Fibroblast of upper back skin (primary cell): ENCODE data around the gene CLEC4C.
"Not testable (repeated sequence)": the region's sequence is repeated elsewhere in the genome, so short reads cannot be mapped to it uniquely, and the experiment has no call there.

Source experiments
- DNase-seq: peaks from one replicate; pipeline ENCODE4 v3.0.0-alpha.2; 2013

CLEC4C gene, protein sequence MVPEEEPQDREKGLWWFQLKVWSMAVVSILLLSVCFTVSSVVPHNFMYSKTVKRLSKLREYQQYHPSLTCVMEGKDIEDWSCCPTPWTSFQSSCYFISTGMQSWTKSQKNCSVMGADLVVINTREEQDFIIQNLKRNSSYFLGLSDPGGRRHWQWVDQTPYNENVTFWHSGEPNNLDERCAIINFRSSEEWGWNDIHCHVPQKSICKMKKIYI

DNA sequence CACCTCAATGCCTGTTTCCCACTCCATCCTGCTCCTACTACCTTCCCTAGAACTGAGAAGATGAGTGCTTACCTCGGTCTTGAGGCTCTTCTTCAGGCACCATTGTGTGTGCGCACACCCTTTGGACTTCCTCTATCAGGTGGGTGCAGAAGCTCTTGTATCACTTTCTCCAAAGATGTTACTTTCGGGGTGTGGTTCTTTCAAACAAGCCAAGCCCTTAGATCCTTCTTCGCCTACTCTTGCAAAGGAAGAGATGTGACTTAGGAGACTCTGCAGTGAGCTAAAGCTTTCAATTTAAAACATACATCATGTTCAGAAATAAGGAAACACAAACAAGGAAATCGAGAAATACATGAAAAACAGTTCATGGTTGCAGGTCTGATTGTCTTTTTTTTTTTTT lies at the start of gene CLEC4C:
Gene CLEC4C (minus strand): TSS at position 130 of the 400 bp plus-strand sequence. CDS start 27 bp downstream, at position 103.
- DNase-seq, result no peak

- no peak for DNase-seq
These were observed 46.0 kb upstream of the CLEC4C start for GRCh38 chr12:7793211-7793610.

GRCh38 chr12:7788884-7789528 lies 41.8 kb upstream of the CLEC4C start, which contains the start of gene NANOG:
Gene NANOG (plus strand): TSS chr12:7789402. CDS start chr12:7789615, 213 bp downstream.
- not testable (repeated sequence) for DNase-seq

GRCh38 chr12:7788294-7788660 lies 41.1 kb upstream of the CLEC4C start:
- no peak for DNase-seq

GRCh38 chr12:7787574-7788293 lies 40.6 kb upstream of the CLEC4C start:
- no peak for DNase-seq

DNA sequence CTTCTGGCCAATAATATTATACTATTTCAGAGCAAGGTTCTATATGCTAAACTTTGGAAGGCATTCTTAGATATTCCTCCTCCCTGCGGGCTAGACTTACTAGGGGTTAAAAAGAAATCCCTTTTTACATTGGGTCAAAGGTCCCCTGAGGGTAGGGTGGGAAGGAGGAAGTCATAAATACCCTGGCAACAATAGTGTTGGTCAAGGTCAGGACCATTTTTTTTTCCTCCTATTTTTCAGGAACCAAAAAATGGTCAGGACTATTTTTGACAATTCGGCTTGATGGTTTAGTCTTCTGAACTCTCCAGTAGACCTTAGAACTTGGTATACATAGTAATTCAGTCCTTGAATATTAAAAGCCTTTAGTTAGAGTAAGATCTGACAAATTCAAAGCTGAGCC lies 37.5 kb upstream of the CLEC4C start:
- no peak for DNase-seq

GRCh38 chr12:7783433-7783832 lies 36.3 kb upstream of the CLEC4C start:
- DNase-seq, result not testable (repeated sequence)

DNA sequence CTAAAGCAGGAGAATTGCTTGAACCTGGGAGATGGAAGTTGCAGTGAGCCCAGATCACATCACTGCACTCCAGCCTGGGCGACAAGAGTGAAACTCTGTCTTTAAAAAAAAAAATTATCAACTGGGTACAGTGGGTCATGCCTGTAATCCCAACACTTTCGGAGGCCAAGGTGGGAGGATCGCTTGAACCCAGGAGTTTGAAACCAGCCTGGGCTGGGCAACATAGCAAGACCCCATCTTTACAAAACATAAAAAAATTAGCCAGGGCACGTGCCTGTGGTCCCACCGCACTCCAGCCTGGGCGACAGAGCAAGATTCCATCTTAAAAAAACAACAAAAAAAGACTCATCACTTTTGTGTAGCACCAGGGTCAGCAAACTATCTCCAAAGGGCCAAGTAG lies 34.9 kb upstream of the CLEC4C start:
- DNase-seq, result no peak

- no peak for DNase-seq
These were observed 34.1 kb upstream of the CLEC4C start for GRCh38 chr12:7781274-7781673.

- DNase-seq, result no peak
These were observed 22.8 kb upstream of the CLEC4C start for GRCh38 chr12:7769999-7770398.

- no peak for DNase-seq
These were observed 11.6 kb upstream of the CLEC4C start for GRCh38 chr12:7758766-7759140.

DNA sequence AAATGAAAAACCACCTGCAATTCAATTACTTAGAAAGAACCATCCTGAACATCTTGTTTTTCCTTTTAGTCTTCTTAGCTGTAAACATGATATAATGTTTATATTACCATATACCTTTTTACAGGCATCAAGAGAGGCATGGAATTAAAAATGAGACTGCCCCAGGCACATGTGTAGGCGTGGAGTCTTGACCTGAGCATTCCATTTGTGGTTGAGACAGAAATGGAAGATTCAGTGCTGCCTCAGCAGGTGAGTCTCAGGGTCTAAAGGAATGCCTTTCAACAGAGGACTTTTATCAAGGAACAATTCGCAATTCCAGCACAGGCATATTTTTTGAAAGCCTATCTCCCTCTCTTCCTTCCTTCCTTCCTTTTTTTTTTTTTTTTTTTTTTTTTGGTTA lies 9.8 kb upstream of the CLEC4C start:
- DNase-seq, result no peak

DNA sequence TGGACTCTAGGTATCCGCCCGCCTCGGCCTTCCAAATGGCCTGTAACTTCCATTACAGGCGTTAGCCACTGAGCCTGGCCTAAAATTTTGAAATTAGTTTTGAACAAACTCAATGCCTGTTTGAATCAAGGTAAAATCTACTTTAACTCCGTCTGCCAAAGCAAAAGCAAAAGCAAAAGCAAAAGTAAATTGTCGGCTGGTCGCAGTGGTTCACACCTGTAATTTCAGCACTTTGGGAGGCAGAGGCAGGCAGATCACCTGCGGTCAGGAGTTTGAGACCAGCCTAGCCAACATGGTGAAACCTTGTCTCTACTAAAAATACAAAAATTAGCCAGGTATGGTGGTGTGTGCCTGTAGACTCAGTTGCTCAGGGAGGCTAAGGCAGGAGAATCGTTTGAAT lies 8.5 kb upstream of the CLEC4C start:
- not testable (repeated sequence) for DNase-seq

- DNase-seq, result not testable (repeated sequence)
These were observed 5.1 kb upstream of the CLEC4C start for GRCh38 chr12:7751941-7752922.

- no peak for DNase-seq
These were observed 4.2 kb upstream of the CLEC4C start for GRCh38 chr12:7751394-7751793.

- no peak for DNase-seq
These were observed 3.2 kb upstream of the CLEC4C start for GRCh38 chr12:7750350-7750749.

DNA sequence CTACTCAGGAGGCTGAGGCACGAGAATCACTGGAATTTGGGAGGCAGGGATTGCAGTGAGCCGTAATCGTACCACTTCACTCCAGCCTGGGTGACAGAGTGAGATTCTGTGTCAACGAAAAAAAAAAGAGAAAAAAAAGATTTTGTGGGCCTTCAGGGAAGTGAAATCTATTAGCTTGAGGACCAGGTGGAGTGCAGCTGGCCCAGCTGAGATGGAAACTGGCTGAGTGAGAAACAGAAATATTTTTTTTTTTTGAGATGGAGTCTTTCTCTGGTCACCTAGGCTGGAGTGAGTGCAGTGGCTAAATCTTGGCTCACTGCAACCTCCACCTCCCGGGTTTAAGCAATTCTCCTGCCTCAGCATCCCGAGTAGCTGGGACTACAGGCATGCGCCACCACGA lies 2.3 kb upstream of the CLEC4C start:
- DNase-seq, result no peak

- no peak for DNase-seq
These were observed 1.7 kb upstream of the CLEC4C start for GRCh38 chr12:7748852-7749251.

- no peak for DNase-seq
These were observed 14.2 kb downstream of the CLEC4C start for GRCh38 chr12:7732993-7733392.

DNA sequence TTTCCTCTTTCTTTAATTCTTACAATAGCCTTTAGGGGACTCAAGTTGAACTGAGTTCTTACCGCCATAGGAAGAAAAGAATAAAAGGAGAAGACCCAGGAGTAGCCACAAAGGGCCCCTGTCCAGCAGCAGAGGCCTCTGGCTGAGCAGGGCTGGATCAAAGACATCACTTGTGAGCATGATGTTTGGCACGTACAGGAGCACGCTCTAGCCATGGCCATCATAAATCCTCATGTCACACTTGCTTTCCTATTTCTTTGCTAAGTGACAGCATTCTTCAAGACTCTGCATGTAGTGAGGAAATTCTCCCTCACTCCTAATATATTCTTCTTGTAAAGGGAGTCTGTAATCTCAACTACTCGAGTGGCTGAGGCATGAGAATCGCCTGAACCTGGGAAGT lies 15.7 kb downstream of the CLEC4C start:
- peak; percentile 10 for DNase-seq

DNA sequence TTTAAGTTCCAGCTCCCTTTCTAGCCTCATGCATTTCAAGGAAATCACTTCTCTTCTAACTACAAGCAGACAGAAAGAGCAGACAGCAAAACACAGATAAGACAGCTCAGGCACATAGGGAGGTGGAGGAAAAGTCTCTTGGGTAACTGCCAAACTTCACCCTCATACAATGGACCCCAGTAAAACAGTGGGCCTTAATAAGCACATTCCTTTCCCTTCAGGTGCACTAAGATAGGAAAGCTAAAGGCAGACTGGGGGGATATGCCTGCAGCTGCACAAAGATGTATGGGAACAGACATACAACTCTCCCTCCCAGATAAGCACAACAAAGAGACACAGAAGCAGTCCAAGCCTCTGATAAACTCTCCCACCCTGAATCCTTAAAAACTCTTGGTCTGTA lies 16.2 kb downstream of the CLEC4C start:
- DNase-seq, result not testable (repeated sequence)

GRCh38 chr12:7729746-7730145 lies 17.4 kb downstream of the CLEC4C start:
- DNase-seq, result peak; percentile 58

- no peak for DNase-seq
These were observed 23.2 kb downstream of the CLEC4C start for GRCh38 chr12:7723926-7724325.
